ENCODE measurements around the gene LHX5.

Gene LHX5

GRCh38 chr12:113464852-113465719 is 6.6 kb downstream of the LHX5 start:
- no peak for DNase-seq (ENCODE audit: low spot score)

GRCh38 chr12:113464452-113464775 is 7.3 kb downstream of the LHX5 start:
- no peak for DNase-seq (ENCODE audit: low spot score)

GRCh38 chr12:113463746-113464451 is 7.8 kb downstream of the LHX5 start:
- DNase-seq (ENCODE audit: low spot score) = no peak

- no peak for DNase-seq (ENCODE audit: low spot score)
Measured at GRCh38 chr12:113462998-113463745, 8.5 kb downstream of the LHX5 start.

GRCh38 chr12:113462117-113462774 is 9.4 kb downstream of the LHX5 start:
- peak; percentile 46 for DNase-seq (ENCODE audit: low spot score)

- DNase-seq (ENCODE audit: low spot score) = no peak
Measured at GRCh38 chr12:113461666-113462065, 10.0 kb downstream of the LHX5 start.

GRCh38 chr12:113459981-113460380 is 11.7 kb downstream of the LHX5 start:
- DNase-seq (ENCODE audit: low spot score) = no peak

GRCh38 chr12:113457710-113458109 is 14.0 kb downstream of the LHX5 start:
- no peak for DNase-seq (ENCODE audit: low spot score)

GRCh38 chr12:113457185-113457584 is 14.5 kb downstream of the LHX5 start:
- no peak for DNase-seq (ENCODE audit: low spot score)

- no peak for DNase-seq (ENCODE audit: low spot score)
Measured at GRCh38 chr12:113456761-113457160, 14.9 kb downstream of the LHX5 start.

- DNase-seq (ENCODE audit: low spot score) = no peak
Measured at GRCh38 chr12:113456199-113456598, 15.5 kb downstream of the LHX5 start.

GRCh38 chr12:113453330-113453729 is 18.3 kb downstream of the LHX5 start:
- no peak for DNase-seq (ENCODE audit: low spot score)

- no peak for DNase-seq (ENCODE audit: low spot score)
Measured at GRCh38 chr12:113452458-113452857, 19.2 kb downstream of the LHX5 start.

- no peak for DNase-seq (ENCODE audit: low spot score)
Measured at GRCh38 chr12:113449839-113450238, 21.8 kb downstream of the LHX5 start.

- no peak for DNase-seq (ENCODE audit: low spot score)
Measured at GRCh38 chr12:113449299-113449698, 22.4 kb downstream of the LHX5 start.

GRCh38 chr12:113448873-113449272 is 22.8 kb downstream of the LHX5 start:
- no peak for DNase-seq (ENCODE audit: low spot score)

GRCh38 chr12:113445544-113446171 is 26.0 kb downstream of the LHX5 start:
- no peak for DNase-seq (ENCODE audit: low spot score)

- no peak for DNase-seq (ENCODE audit: low spot score)
Measured at GRCh38 chr12:113443030-113443539, 28.6 kb downstream of the LHX5 start.

GRCh38 chr12:113440947-113441782 is 30.5 kb downstream of the LHX5 start:
- DNase-seq (ENCODE audit: low spot score) = no peak

GRCh38 chr12:113440336-113440735 is 31.3 kb downstream of the LHX5 start:
- no peak for DNase-seq (ENCODE audit: low spot score)

- no peak for DNase-seq (ENCODE audit: low spot score)
Measured at GRCh38 chr12:113439606-113440030, 32.1 kb downstream of the LHX5 start.

Measured in CD4-positive, alpha-beta T cell treated with Interleukin-6 at 100 ng/mL for 8 hours (primary cell).